Measurements from ENCODE around the gene GTF3C1. TPM values are rescaled to one million over a fixed set of nuclear protein-coding genes. Genes with fewer than 3 reads are reported as not detected.
A peak's percentile ranks its signal among the peaks of the same experiment; 100 is the strongest.
"Not testable (repeated sequence)": the region's sequence is repeated elsewhere in the genome, so short reads cannot be mapped to it uniquely, and the experiment has no call there.

GTF3C1 gene
- total and polyA plus RNA-seq, 2 donors: 40.8 to 81.0 TPM

DNA sequence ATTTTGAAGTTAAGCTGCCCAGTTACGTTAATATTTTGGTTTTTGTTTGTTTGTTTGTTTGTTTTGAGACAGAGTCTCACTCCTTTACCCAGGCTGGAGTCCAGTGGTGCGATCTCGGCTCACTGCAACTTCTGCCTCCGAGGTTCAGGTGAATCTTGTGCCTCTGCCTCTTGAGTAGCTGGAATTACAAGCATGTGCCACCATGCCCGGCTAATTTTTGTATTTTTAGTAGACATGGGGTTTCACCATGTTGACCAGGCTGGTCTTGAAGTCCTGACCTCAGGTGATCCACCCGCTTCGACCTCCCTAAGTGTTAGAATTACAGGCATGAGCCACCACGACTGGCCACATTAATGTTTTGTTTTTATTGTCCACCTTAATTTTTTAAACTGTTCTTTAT, 21.3 kb upstream of the GTF3C1 start:
- not testable (repeated sequence) for DNase-seq (ENCODE audit: low read depth in 6 of 9, low spot score in 9 of 9); H3K9me3 ChIP-seq (ENCODE audit: control insufficient read depth in 2 of 2, insufficient read depth in 1 of 2, low read length in 1 of 2); H3K36me3 ChIP-seq (ENCODE audit: control insufficient read depth in 2 of 2, insufficient read depth in 2 of 2, low read length in 1 of 2); H3K27ac ChIP-seq (ENCODE audit: low read depth in 1 of 2, low read length in 1 of 2); H3K4me1 ChIP-seq (ENCODE audit: control insufficient read depth in 2 of 2, insufficient read depth in 2 of 2, low read length in 2 of 2); H3K27me3 ChIP-seq (ENCODE audit: control insufficient read depth in 2 of 2, insufficient read depth in 1 of 2, low read length in 1 of 2); H3K4me3 ChIP-seq (ENCODE audit: low read length in 2 of 2)
- 99% methylated on average over 8 of the region's 8 CpGs for WGBS

DNA sequence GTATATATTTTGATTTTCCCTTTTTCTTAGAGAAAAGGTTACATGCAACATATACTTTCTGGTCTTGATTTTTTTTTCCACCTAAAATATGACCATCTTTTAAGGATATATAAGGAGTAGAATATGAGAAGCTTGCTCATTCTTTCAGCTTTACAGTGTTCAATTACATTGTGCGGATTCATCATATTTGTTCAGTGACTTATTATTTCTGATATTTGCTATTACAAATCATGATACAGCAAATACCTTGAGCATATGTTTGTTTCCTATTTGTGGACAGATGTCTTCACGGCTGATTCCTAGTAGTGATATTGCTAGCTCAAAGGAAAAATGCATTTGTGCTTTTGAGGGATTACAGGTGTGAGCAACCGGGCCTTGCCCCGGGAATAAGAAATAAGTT, 18.4 kb upstream of the GTF3C1 start:
- no peaks in the 10 kb centered on the region for H3K9me3 ChIP-seq (ENCODE audit: control insufficient read depth in 2 of 2, insufficient read depth in 1 of 2, low read length in 1 of 2)
- no peaks in the 10 kb centered on the region for H3K36me3 ChIP-seq (ENCODE audit: control insufficient read depth in 2 of 2, insufficient read depth in 2 of 2, low read length in 1 of 2)
- H3K4me1 ChIP-seq (ENCODE audit: control insufficient read depth in 2 of 2, insufficient read depth in 2 of 2, low read length in 2 of 2): peaks cover 3 to 4% of the 10 kb centered on the region in 2 donors
- 97% methylated on average over 4 of the region's 4 CpGs for WGBS
- no peak overlapping the region for H3K4me3 ChIP-seq (ENCODE audit: low read length in 2 of 2)
- DNase-seq (ENCODE audit: low read depth in 6 of 9, low spot score in 9 of 9): no peak
- H3K27ac ChIP-seq (ENCODE audit: low read depth in 1 of 2, low read length in 1 of 2): no peak overlapping the region
- H3K27me3 ChIP-seq (ENCODE audit: control insufficient read depth in 2 of 2, insufficient read depth in 1 of 2, low read length in 1 of 2): no peaks in the 10 kb centered on the region

GRCh38 chr16:27566417-27566816, 16.7 kb upstream of the GTF3C1 start:
- Histone ChIP-seq H3K27me3 (ENCODE audit: control insufficient read depth in 2 of 2, insufficient read depth in 1 of 2, low read length in 1 of 2) (no peaks in the 10 kb centered on the region), H3K4me1 (ENCODE audit: control insufficient read depth in 2 of 2, insufficient read depth in 2 of 2, low read length in 2 of 2) (peaks cover 3 to 4% of the 10 kb centered on the region in 2 donors), H3K36me3 (ENCODE audit: control insufficient read depth in 2 of 2, insufficient read depth in 2 of 2, low read length in 1 of 2) (no peaks in the 10 kb centered on the region), H3K27ac (ENCODE audit: low read depth in 1 of 2, low read length in 1 of 2) (peak overlapping the region in 1 of 2 donors; percentile 15), H3K9me3 (ENCODE audit: control insufficient read depth in 2 of 2, insufficient read depth in 1 of 2, low read length in 1 of 2) (no peaks in the 10 kb centered on the region), H3K4me3 (ENCODE audit: low read length in 2 of 2) (no peak overlapping the region)
- WGBS: 43% methylated on average over 6 of the region's 6 CpGs
- DNase-seq (ENCODE audit: low read depth in 6 of 9, low spot score in 9 of 9): peak in 1 of 9 donors; percentile 12

GRCh38 chr16:27564224-27564623, 14.5 kb upstream of the GTF3C1 start:
- Histone ChIP-seq H3K27me3 (ENCODE audit: control insufficient read depth in 2 of 2, insufficient read depth in 1 of 2, low read length in 1 of 2) (no peaks in the 10 kb centered on the region), H3K4me1 (ENCODE audit: control insufficient read depth in 2 of 2, insufficient read depth in 2 of 2, low read length in 2 of 2) (peaks cover 3 to 4% of the 10 kb centered on the region in 2 donors), H3K27ac (ENCODE audit: low read depth in 1 of 2, low read length in 1 of 2) (no peak overlapping the region), H3K9me3 (ENCODE audit: control insufficient read depth in 2 of 2, insufficient read depth in 1 of 2, low read length in 1 of 2) (no peaks in the 10 kb centered on the region), H3K4me3 (ENCODE audit: low read length in 2 of 2) (no peak overlapping the region), H3K36me3 (ENCODE audit: control insufficient read depth in 2 of 2, insufficient read depth in 2 of 2, low read length in 1 of 2) (no peaks in the 10 kb centered on the region)
- WGBS: 95% methylated on average over 5 of the region's 5 CpGs
- no peak for DNase-seq (ENCODE audit: low read depth in 6 of 9, low spot score in 9 of 9)

DNA sequence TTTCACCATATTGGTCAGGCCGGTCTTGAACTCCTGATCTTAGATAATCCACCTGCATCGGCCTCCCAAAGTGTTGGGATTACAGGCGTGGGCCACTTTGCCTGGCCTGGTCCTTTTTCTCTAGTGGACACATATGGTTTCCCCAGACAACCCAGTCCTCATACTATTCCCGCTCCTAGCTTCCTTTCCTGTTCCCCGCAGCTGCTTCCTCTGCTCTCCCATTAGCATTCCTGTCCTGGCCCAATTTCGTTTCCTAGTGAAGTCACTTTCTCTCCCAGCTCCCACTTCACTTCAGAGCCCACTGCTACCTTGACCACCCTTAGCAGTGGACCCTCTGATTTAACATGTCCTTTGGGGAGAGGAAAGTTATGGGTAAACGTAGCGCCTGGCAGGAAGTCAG, 11.5 kb upstream of the GTF3C1 start:
- H3K9me3 ChIP-seq (ENCODE audit: control insufficient read depth in 2 of 2, insufficient read depth in 1 of 2, low read length in 1 of 2): no peaks in the 10 kb centered on the region
- H3K27me3 ChIP-seq (ENCODE audit: control insufficient read depth in 2 of 2, insufficient read depth in 1 of 2, low read length in 1 of 2): no peaks in the 10 kb centered on the region
- no peaks in the 10 kb centered on the region for H3K4me1 ChIP-seq (ENCODE audit: control insufficient read depth in 2 of 2, insufficient read depth in 2 of 2, low read length in 2 of 2)
- no peak overlapping the region for H3K27ac ChIP-seq (ENCODE audit: low read depth in 1 of 2, low read length in 1 of 2)
- H3K4me3 ChIP-seq (ENCODE audit: low read length in 2 of 2): no peak overlapping the region
- H3K36me3 ChIP-seq (ENCODE audit: control insufficient read depth in 2 of 2, insufficient read depth in 2 of 2, low read length in 1 of 2): no peaks in the 10 kb centered on the region
- no peak for DNase-seq (ENCODE audit: low read depth in 6 of 9, low spot score in 9 of 9)
- 97% methylated on average over 8 of the region's 8 CpGs for WGBS

DNA sequence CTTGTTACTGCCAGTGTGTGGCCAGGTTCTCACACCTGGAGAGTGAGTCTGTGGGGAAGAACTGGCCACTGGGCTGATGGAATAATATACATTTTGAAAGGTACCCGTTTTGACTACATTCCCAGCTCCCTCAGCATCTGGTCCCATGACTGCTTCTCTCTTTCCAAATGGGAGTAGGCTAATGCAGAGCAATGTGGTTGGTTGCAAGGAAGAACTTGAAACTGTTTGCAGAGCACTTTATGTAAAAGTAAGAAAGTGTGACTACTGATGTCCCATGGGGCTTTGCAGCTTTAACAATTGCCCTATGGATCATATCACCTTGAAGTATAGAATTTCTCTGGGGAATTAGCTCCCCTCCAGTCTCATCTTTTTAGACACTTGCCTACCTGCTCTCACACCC, 9.2 kb upstream of the GTF3C1 start:
- H3K36me3 ChIP-seq (ENCODE audit: control insufficient read depth in 2 of 2, insufficient read depth in 2 of 2, low read length in 1 of 2): no peaks in the 10 kb centered on the region
- no peak overlapping the region for H3K27ac ChIP-seq (ENCODE audit: low read depth in 1 of 2, low read length in 1 of 2)
- no peaks in the 10 kb centered on the region for H3K27me3 ChIP-seq (ENCODE audit: control insufficient read depth in 2 of 2, insufficient read depth in 1 of 2, low read length in 1 of 2)
- H3K9me3 ChIP-seq (ENCODE audit: control insufficient read depth in 2 of 2, insufficient read depth in 1 of 2, low read length in 1 of 2): no peaks in the 10 kb centered on the region
- WGBS: 98% methylated on average over 1 of the region's 1 CpG
- no peak for DNase-seq (ENCODE audit: low read depth in 6 of 9, low spot score in 9 of 9)
- no peak overlapping the region for H3K4me3 ChIP-seq (ENCODE audit: low read length in 2 of 2)
- H3K4me1 ChIP-seq (ENCODE audit: control insufficient read depth in 2 of 2, insufficient read depth in 2 of 2, low read length in 2 of 2): no peaks in the 10 kb centered on the region

DNA sequence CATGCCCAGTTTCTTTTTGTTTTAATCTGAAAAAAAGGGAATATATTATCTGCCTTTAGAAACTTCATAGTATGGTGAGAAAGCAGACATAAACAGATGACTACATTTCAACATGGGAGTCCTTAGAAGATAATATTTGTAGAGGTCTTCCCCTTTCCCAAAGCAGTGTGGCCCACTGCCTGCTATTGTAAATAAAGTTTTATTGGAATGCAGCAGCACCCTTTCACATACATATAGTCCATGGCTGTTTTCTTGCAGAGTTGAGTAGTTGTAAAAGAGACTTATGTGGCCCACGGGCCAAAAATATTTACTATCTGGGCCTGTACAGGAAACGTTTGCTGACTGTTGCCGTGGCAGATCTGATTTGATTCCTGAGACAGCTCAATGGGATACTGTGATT, 8.7 kb upstream of the GTF3C1 start:
- 92% methylated on average over 3 of the region's 3 CpGs for WGBS
- H3K4me3 ChIP-seq (ENCODE audit: low read length in 2 of 2): no peak overlapping the region
- DNase-seq (ENCODE audit: low read depth in 6 of 9, low spot score in 9 of 9): no peak
- H3K27me3 ChIP-seq (ENCODE audit: control insufficient read depth in 2 of 2, insufficient read depth in 1 of 2, low read length in 1 of 2): no peaks in the 10 kb centered on the region
- no peaks in the 10 kb centered on the region for H3K4me1 ChIP-seq (ENCODE audit: control insufficient read depth in 2 of 2, insufficient read depth in 2 of 2, low read length in 2 of 2)
- H3K36me3 ChIP-seq (ENCODE audit: control insufficient read depth in 2 of 2, insufficient read depth in 2 of 2, low read length in 1 of 2): no peaks in the 10 kb centered on the region
- no peak overlapping the region for H3K27ac ChIP-seq (ENCODE audit: low read depth in 1 of 2, low read length in 1 of 2)
- no peaks in the 10 kb centered on the region for H3K9me3 ChIP-seq (ENCODE audit: control insufficient read depth in 2 of 2, insufficient read depth in 1 of 2, low read length in 1 of 2)

- no peaks in the 10 kb centered on the region for H3K36me3 ChIP-seq (ENCODE audit: control insufficient read depth in 2 of 2, insufficient read depth in 2 of 2, low read length in 1 of 2)
- 99% methylated on average over 1 of the region's 1 CpG for WGBS
- no peaks in the 10 kb centered on the region for H3K4me1 ChIP-seq (ENCODE audit: control insufficient read depth in 2 of 2, insufficient read depth in 2 of 2, low read length in 2 of 2)
These were observed 6.8 kb upstream of the GTF3C1 start for GRCh38 chr16:27556471-27556870.

DNA sequence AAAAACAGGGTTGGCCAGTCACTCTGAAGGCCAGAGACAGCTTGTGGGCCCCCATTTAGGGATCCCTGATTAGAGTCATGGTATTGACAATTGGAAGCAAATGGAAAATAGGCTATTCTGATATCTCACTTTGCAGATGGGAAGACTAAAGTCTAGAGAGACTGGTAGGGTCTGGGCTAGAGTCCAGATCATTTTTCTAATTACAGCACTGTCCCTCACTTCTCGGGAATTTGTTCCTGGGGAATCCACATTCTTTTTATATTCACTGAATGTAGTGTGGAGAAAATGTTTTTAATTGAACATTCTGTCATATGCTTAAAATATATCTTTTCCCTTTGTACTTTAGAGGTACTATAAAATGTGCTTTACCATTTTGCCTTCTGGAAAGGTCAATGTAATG, 1.3 kb upstream of the GTF3C1 start:
- Histone ChIP-seq H3K27ac (ENCODE audit: low read depth in 1 of 2, low read length in 1 of 2) (no peak overlapping the region), H3K9me3 (ENCODE audit: control insufficient read depth in 2 of 2, insufficient read depth in 1 of 2, low read length in 1 of 2) (no peaks in the 10 kb centered on the region), H3K4me3 (ENCODE audit: low read length in 2 of 2) (no peak overlapping the region), H3K4me1 (ENCODE audit: control insufficient read depth in 2 of 2, insufficient read depth in 2 of 2, low read length in 2 of 2) (peaks cover 14 to 21% of the 10 kb centered on the region in 2 donors), H3K27me3 (ENCODE audit: control insufficient read depth in 2 of 2, insufficient read depth in 1 of 2, low read length in 1 of 2) (no peaks in the 10 kb centered on the region), H3K36me3 (ENCODE audit: control insufficient read depth in 2 of 2, insufficient read depth in 2 of 2, low read length in 1 of 2) (no peaks in the 10 kb centered on the region)
- no peak for DNase-seq (ENCODE audit: low read depth in 6 of 9, low spot score in 9 of 9)
- WGBS: 92% methylated on average over 1 of the region's 1 CpG

More at GRCh38 chr16:27556471-27556870, 6.8 kb upstream of the GTF3C1 start:
- no peak for DNase-seq (ENCODE audit: low read depth in 6 of 9, low spot score in 9 of 9)
- Histone ChIP-seq H3K4me3 (ENCODE audit: low read length in 2 of 2) (no peak overlapping the region), H3K9me3 (ENCODE audit: control insufficient read depth in 2 of 2, insufficient read depth in 1 of 2, low read length in 1 of 2) (no peaks in the 10 kb centered on the region), H3K27me3 (ENCODE audit: control insufficient read depth in 2 of 2, insufficient read depth in 1 of 2, low read length in 1 of 2) (no peaks in the 10 kb centered on the region), H3K27ac (ENCODE audit: low read depth in 1 of 2, low read length in 1 of 2) (no peak overlapping the region)

DNA sequence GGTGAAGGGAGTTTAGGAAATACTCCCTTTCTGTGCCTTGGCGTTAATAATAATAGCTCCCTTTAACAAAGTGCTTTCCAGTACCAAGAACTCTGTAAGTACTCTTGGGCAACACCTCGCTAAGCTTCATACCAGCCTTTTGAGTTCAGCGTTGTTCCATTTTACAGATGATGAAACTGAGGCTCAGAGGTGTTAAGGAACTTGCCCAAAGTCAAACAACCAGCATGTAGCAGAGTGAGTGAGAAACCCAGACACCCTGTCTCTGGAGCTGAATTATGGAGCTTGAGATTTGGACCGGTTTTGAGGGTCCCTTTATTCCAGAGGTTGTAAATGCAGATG, 838 bp upstream of the GTF3C1 start:
- Histone ChIP-seq H3K4me1 (ENCODE audit: control insufficient read depth in 2 of 2, insufficient read depth in 2 of 2, low read length in 2 of 2) (peaks cover 14 to 21% of the 10 kb centered on the region in 2 donors), H3K36me3 (ENCODE audit: control insufficient read depth in 2 of 2, insufficient read depth in 2 of 2, low read length in 1 of 2) (peaks cover under 1 to 1% of the 10 kb centered on the region in 2 donors), H3K27ac (ENCODE audit: low read depth in 1 of 2, low read length in 1 of 2) (no peak overlapping the region), H3K9me3 (ENCODE audit: control insufficient read depth in 2 of 2, insufficient read depth in 1 of 2, low read length in 1 of 2) (no peaks in the 10 kb centered on the region), H3K27me3 (ENCODE audit: control insufficient read depth in 2 of 2, insufficient read depth in 1 of 2, low read length in 1 of 2) (no peaks in the 10 kb centered on the region), H3K4me3 (ENCODE audit: low read length in 2 of 2) (peak overlapping the region; percentile 77 to 99)
- DNase-seq (ENCODE audit: low read depth in 6 of 9, low spot score in 9 of 9): no peak
- 54% methylated on average over 4 of the region's 4 CpGs for WGBS

Data from thymus (tissue), 11 donors.